AG04450 (cell line): ENCODE results near the gene CFAP54. TPM values are rescaled to one million over a fixed set of nuclear protein-coding genes. Genes with fewer than 3 reads are reported as not detected.
"Not testable (repeated sequence)": the region's sequence is repeated elsewhere in the genome, so short reads cannot be mapped to it uniquely, and the experiment has no call there.

Experiments used
- CTCF ChIA-PET: fragments of 300-600, 350-600 bp; formaldehyde crosslinking; extraction: SDS; loops from one replicate; lab custom pipeline; 2022; ENCODE audit warnings: antibody characterized with exemption, inconsistent platforms; lab: Charles Lee
- POLR2A ChIA-PET: fragments of 350-600 bp; formaldehyde crosslinking; extraction: SDS; loops from one replicate; lab custom pipeline; 2021; ENCODE audit warnings: antibody characterized with exemption, inconsistent platforms; lab: Yijun Ruan, JAX
- DNase-seq: peaks from one replicate; pipeline ENCODE4 v3.0.0-alpha.2; 2011; ENCODE audit warnings: low read depth, low spot score
- H3K27ac ChIP-seq: one replicate; pipeline ENCODE4 v1.5.1; 2012; ENCODE audit warnings: low read depth, low read length, control low read depth
- H3K27me3 ChIP-seq: one replicate; pipeline ENCODE4 v1.6.0; 2012; ENCODE audit warnings: low read length; ENCODE audit not compliant: control insufficient read depth, insufficient read depth
- H3K4me3 ChIP-seq: 2 replicates; pipeline ENCODE4 v1.5.1; 2011; ENCODE audit warnings: mild to moderate bottlenecking, low read depth, low read length, control low read depth
- H3K9me3 ChIP-seq: 2 replicates; pipeline ENCODE4 v1.5.1; 2012; ENCODE audit warnings: low read length; ENCODE audit not compliant: control insufficient read depth, insufficient read depth
- CTCF ChIP-seq: IDR thresholded peaks from 2 replicates; pipeline ENCODE4 v1.5.1; 2011; ENCODE audit warnings: low read depth, low read length, control low read depth, inconsistent platforms
- polyA plus RNA-seq: library from polyadenylated mRNA; depleted of rRNA; stranded (reverse); fragments of >200 nt; gene quantifications from 2 replicates; pipeline ENCODE4 v1.2.3, GENCODE V29; 2011

The CFAP54 gene
- polyA plus RNA-seq, 1 experiment, result 0.82 TPM

GRCh38 chr12:96710127-96710745, 220.9 kb downstream of the CFAP54 start:
- Histone ChIP-seq H3K27ac (no peak overlapping the region), H3K4me3 (no peak overlapping the region), H3K9me3 (no peaks in the 10 kb centered on the region), H3K27me3 (no peaks in the 10 kb centered on the region)
- POLR2A ChIA-PET, result no interaction called here
- TF ChIP-seq CTCF, result no peak
- CTCF ChIA-PET, result no interaction called here
- DNase-seq, result no peak

DNA sequence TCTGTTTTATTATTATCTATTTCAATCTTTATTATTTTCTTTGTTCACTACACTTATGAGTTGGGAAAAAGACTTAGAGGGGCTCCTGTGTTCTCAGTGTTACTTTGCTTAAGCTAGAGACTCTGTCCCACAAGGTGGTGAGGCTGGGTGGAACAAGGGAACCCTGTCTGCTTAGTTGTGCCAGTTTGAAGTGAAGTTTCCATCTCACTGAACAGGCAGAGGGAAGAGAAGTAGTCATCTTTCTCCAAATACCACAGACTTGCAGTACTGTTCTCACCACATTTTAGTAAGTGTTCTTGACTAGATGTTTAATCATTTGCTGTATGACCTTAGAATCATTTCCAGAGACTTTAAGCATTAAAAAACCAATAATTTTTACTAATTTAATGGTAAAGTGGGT, 222.0 kb downstream of the CFAP54 start:
- POLR2A ChIA-PET, result no interaction called here
- CTCF ChIA-PET, result no interaction called here
- TF ChIP-seq CTCF, result no peak
- H3K27me3 ChIP-seq, result no peaks in the 10 kb centered on the region
- H3K27ac ChIP-seq, result no peak overlapping the region
- no peak overlapping the region for H3K4me3 ChIP-seq
- no peak for DNase-seq
- H3K9me3 ChIP-seq, result no peaks in the 10 kb centered on the region

GRCh38 chr12:96714199-96714598, 224.8 kb downstream of the CFAP54 start:
- Histone ChIP-seq H3K27ac (no peak overlapping the region), H3K4me3 (no peak overlapping the region), H3K9me3 (no peaks in the 10 kb centered on the region), H3K27me3 (no peaks in the 10 kb centered on the region)
- DNase-seq, result no peak
- TF ChIP-seq CTCF, result no peak
- ChIA-PET CTCF (no interaction called here), POLR2A (no interaction called here)

DNA sequence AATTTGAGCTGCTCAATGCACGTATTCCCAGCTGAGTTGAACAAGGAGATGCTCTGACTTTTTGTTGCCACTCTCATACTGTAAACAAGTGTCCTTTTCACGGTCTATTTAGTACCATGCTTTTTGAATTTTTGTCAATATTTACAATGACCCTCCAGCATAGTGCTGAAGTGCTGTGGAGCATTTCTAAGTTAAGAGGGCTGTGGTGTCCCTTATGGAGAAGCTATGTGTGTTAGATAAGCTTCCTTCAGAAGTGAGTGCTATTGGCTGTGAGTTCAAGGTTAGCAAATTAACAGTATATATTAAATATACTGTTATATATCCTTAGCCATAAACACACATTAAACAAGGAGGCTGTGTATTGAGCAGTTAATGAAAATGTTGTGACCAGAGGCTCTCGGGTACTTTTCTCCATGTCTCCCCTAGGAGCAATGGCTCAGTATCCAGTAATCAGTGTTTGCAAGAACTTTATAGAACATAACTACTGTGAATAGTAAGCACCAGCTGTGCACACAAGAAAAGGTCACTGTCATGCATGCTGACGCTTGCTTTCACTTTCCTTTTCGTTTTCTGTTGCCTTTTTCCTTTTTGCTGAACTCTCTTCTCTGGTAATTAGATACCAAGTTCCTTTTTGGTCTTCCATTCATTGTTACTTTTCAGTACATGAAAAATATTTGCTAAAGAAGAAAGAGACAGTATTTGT, 230.4 kb downstream of the CFAP54 start:
- ChIA-PET POLR2A (no interaction called here), CTCF (no interaction called here)
- no peak for TF ChIP-seq CTCF
- H3K27me3 ChIP-seq, result no peaks in the 10 kb centered on the region
- peak overlapping the region; percentile 56 for H3K4me3 ChIP-seq
- H3K9me3 ChIP-seq, result no peaks in the 10 kb centered on the region
- no peak for DNase-seq
- no peak overlapping the region for H3K27ac ChIP-seq

DNA sequence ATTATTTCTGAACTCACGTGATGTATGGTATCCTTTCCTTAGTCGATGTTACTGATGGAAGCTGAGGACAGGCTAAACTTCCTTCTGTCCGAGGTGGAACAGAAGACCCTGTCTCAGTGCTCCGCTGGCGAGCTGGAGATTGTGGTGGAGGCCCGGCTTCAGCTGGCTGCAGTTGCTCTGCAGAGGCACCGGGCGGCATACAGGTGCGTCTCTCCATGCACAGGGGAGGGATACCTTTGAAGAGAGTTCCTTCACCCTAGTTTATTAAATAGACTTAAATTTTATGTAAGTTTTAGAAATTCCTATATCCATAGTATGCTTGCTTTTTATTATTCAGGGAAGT, 231.0 kb downstream of the CFAP54 start:
- CTCF ChIA-PET, result interaction anchor here (1.1 to 1.2 kb wide), 2 partner anchors 16 to 266 kb away, joined by 3 read pairs; no protein-coding TSS in a partner anchor
- Histone ChIP-seq H3K27me3 (no peaks in the 10 kb centered on the region), H3K4me3 (peak overlapping the region; percentile 56), H3K9me3 (no peaks in the 10 kb centered on the region), H3K27ac (no peak overlapping the region)
- DNase-seq, result no peak
- POLR2A ChIA-PET, result no interaction called here
- peak; percentile 25 for TF ChIP-seq CTCF

DNA sequence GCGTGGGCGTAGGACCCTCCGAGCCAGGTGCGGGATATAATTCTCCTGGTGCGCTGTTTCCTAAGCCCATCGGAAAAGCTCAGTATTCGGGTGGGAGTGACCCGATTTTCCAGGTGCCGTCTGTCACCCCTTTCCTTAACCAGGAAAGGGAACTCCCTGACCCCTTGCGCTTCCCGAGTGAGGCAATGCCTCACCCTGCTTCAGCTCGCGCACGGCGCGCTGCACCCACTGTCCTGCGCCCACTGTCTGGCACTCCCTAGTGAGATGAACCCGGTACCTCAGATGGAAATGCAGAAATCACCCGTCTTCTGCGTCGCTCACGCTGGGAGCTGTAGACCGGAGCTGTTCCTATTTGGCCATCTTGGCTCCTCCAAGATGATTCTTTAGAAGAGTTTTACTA, 240.1 kb downstream of the CFAP54 start:
- DNase-seq, H3K27ac ChIP-seq, POLR2A ChIA-PET, CTCF ChIA-PET, H3K27me3 ChIP-seq, H3K9me3 ChIP-seq, H3K4me3 ChIP-seq: not testable (repeated sequence)
